ENCODE results near the gene KRT6C. TPM values are rescaled to one million over a fixed set of nuclear protein-coding genes. Genes with fewer than 3 reads are reported as not detected.

The KRT6C gene
- total and polyA plus RNA-seq, 3 experiments from 2014 or later = not detected

GRCh38 chr12:52433501-52434080, 40.0 kb downstream of the KRT6C start:
- Mint-ChIP-seq H3K27ac (no peak overlapping the region), H3K36me3 (no peaks in the 10 kb centered on the region), H3K27me3 (peaks cover 18 to 65% of the 10 kb centered on the region in 2 donors), H3K9me3 (no peaks in the 10 kb centered on the region), H3K4me1 (no peaks in the 10 kb centered on the region), H3K4me3 (no peak overlapping the region)
- H3K4me3 ChIP-seq (ENCODE audit: low read length) = no peak overlapping the region
- H3K4me1 ChIP-seq (ENCODE audit: insufficient read depth, low read length) = no peaks in the 10 kb centered on the region
- POLR2A ChIA-PET = no interaction called here
- peaks cover 11% of the 10 kb centered on the region for H3K27me3 ChIP-seq (ENCODE audit: insufficient read depth, low read length, poor library complexity, severe bottlenecking)
- H3K9me3 ChIP-seq (ENCODE audit: low read length) = no peaks in the 10 kb centered on the region
- CTCF ChIA-PET = no interaction called here
- H3K27ac ChIP-seq (ENCODE audit: low read depth, low read length) = no peak overlapping the region
- no peaks in the 10 kb centered on the region for H3K36me3 ChIP-seq (ENCODE audit: insufficient read depth, low read length)
- DNase-seq = no peak

DNA sequence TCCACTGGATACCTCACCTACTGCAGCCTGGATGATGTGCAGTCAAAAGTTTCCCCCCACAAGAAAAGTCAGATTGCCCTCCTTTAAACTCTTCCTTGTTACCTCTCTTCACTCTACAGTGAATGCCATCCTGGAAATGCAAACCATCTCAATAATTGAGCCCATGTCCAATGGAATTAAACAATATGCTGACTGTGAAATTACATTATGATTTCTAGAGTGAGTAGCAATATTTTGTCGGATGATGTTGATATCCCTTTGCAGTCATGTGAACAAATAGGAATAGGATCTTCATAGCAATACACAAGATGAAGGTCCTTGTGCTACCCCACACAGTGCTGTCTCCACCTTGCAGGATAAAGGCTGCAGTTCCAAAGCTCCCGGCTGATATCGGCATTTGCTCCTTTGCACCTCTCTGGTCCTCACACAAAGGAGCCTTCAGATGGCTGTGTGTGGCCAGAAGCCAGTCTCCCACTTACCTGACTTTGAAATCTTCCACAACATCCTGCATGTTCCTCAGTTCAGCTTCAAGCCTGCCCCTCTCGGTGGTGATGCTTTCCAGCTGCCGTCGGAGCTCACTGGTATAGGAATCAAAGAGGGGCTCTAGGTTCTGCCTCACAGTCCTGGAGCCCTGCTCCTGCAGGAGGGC, 40.9 kb downstream of the KRT6C start:
- Mint-ChIP-seq H3K27me3 (peaks cover 18 to 65% of the 10 kb centered on the region in 2 donors), H3K4me1 (no peaks in the 10 kb centered on the region), H3K9me3 (no peaks in the 10 kb centered on the region), H3K4me3 (no peak overlapping the region), H3K36me3 (no peaks in the 10 kb centered on the region), H3K27ac (no peak overlapping the region)
- H3K4me1 ChIP-seq (ENCODE audit: insufficient read depth, low read length) = no peaks in the 10 kb centered on the region
- no peak overlapping the region for H3K27ac ChIP-seq (ENCODE audit: low read depth, low read length)
- H3K36me3 ChIP-seq (ENCODE audit: insufficient read depth, low read length) = no peaks in the 10 kb centered on the region
- H3K9me3 ChIP-seq (ENCODE audit: low read length) = no peaks in the 10 kb centered on the region
- CTCF ChIA-PET = no interaction called here
- DNase-seq = no peak
- H3K4me3 ChIP-seq (ENCODE audit: low read length) = no peak overlapping the region
- H3K27me3 ChIP-seq (ENCODE audit: insufficient read depth, low read length, poor library complexity, severe bottlenecking) = peaks cover 11% of the 10 kb centered on the region
- POLR2A ChIA-PET = no interaction called here

GRCh38 chr12:52428121-52428520, 45.5 kb downstream of the KRT6C start:
- Histone ChIP-seq H3K9me3 (ENCODE audit: low read length) (no peaks in the 10 kb centered on the region), H3K4me1 (ENCODE audit: insufficient read depth, low read length) (no peaks in the 10 kb centered on the region), H3K27me3 (ENCODE audit: insufficient read depth, low read length, poor library complexity, severe bottlenecking) (peaks cover 11% of the 10 kb centered on the region), H3K36me3 (ENCODE audit: insufficient read depth, low read length) (no peaks in the 10 kb centered on the region), H3K27ac (ENCODE audit: low read depth, low read length) (no peak overlapping the region), H3K4me3 (ENCODE audit: low read length) (no peak overlapping the region)
- POLR2A ChIA-PET = no interaction called here
- no peaks in the 10 kb centered on the region for H3K4me1 Mint-ChIP-seq
- DNase-seq = no peak
- H3K4me3 Mint-ChIP-seq = no peak overlapping the region
- no peak overlapping the region for H3K27ac Mint-ChIP-seq
- no peaks in the 10 kb centered on the region for H3K9me3 Mint-ChIP-seq
- H3K27me3 Mint-ChIP-seq = peaks cover 18 to 51% of the 10 kb centered on the region in 2 donors
- CTCF ChIA-PET = interaction anchor here (1.2 kb wide), 1 partner anchor 14 kb away, joined by 5 read pairs; no protein-coding TSS in a partner anchor
- no peaks in the 10 kb centered on the region for H3K36me3 Mint-ChIP-seq

DNA sequence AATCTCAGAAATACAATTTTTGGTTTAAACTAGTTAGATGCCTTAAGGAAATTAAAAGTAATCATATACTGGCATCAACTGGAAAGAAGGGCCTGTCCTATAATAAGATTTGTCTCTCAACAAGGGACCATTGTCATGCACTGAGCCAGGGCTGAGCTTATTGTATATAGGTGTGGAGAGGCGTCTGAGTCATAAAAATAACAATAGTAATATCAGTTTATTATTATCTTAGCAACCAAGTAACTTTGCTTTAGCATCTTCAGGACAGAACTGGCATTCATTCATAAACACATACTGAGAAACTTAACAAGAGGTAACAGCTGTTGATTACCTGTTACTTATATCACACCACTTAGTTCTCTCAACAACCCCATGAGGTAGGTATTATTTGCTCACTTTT, 46.5 kb downstream of the KRT6C start:
- Mint-ChIP-seq H3K36me3 (no peaks in the 10 kb centered on the region), H3K27me3 (peaks cover 13 to 50% of the 10 kb centered on the region in 2 donors), H3K4me3 (no peak overlapping the region), H3K4me1 (no peaks in the 10 kb centered on the region), H3K27ac (no peak overlapping the region), H3K9me3 (no peaks in the 10 kb centered on the region)
- no peaks in the 10 kb centered on the region for H3K9me3 ChIP-seq (ENCODE audit: low read length)
- no peak overlapping the region for H3K4me3 ChIP-seq (ENCODE audit: low read length)
- no peak overlapping the region for H3K27ac ChIP-seq (ENCODE audit: low read depth, low read length)
- CTCF ChIA-PET = interaction anchor here (1.2 kb wide), 1 partner anchor 13 kb away, joined by 5 read pairs; no protein-coding TSS in a partner anchor
- peaks cover 11% of the 10 kb centered on the region for H3K27me3 ChIP-seq (ENCODE audit: insufficient read depth, low read length, poor library complexity, severe bottlenecking)
- no peaks in the 10 kb centered on the region for H3K36me3 ChIP-seq (ENCODE audit: insufficient read depth, low read length)
- DNase-seq = no peak
- H3K4me1 ChIP-seq (ENCODE audit: insufficient read depth, low read length) = no peaks in the 10 kb centered on the region
- POLR2A ChIA-PET = no interaction called here

GRCh38 chr12:52426034-52426433, 47.6 kb downstream of the KRT6C start:
- Mint-ChIP-seq H3K9me3 (no peaks in the 10 kb centered on the region), H3K4me3 (no peak overlapping the region), H3K27me3 (peaks cover 14 to 52% of the 10 kb centered on the region in 2 donors), H3K4me1 (no peaks in the 10 kb centered on the region), H3K27ac (no peak overlapping the region), H3K36me3 (no peaks in the 10 kb centered on the region)
- Histone ChIP-seq H3K36me3 (ENCODE audit: insufficient read depth, low read length) (no peaks in the 10 kb centered on the region), H3K27me3 (ENCODE audit: insufficient read depth, low read length, poor library complexity, severe bottlenecking) (peaks cover 3% of the 10 kb centered on the region), H3K4me1 (ENCODE audit: insufficient read depth, low read length) (no peaks in the 10 kb centered on the region), H3K9me3 (ENCODE audit: low read length) (no peaks in the 10 kb centered on the region), H3K27ac (ENCODE audit: low read depth, low read length) (no peak overlapping the region), H3K4me3 (ENCODE audit: low read length) (no peak overlapping the region)
- ChIA-PET POLR2A (no interaction called here), CTCF (no interaction called here)
- DNase-seq = no peak

GRCh38 chr12:52425466-52425865, 48.1 kb downstream of the KRT6C start:
- H3K27me3 ChIP-seq (ENCODE audit: insufficient read depth, low read length, poor library complexity, severe bottlenecking) = no peaks in the 10 kb centered on the region
- no peaks in the 10 kb centered on the region for H3K36me3 ChIP-seq (ENCODE audit: insufficient read depth, low read length)
- CTCF ChIA-PET = no interaction called here
- no peak for DNase-seq
- no peak overlapping the region for H3K4me3 ChIP-seq (ENCODE audit: low read length)
- H3K9me3 Mint-ChIP-seq = no peaks in the 10 kb centered on the region
- no peaks in the 10 kb centered on the region for H3K9me3 ChIP-seq (ENCODE audit: low read length)
- no peak overlapping the region for H3K4me3 Mint-ChIP-seq
- peaks cover 14 to 47% of the 10 kb centered on the region in 2 donors for H3K27me3 Mint-ChIP-seq
- H3K4me1 ChIP-seq (ENCODE audit: insufficient read depth, low read length) = no peaks in the 10 kb centered on the region
- no peak overlapping the region for H3K27ac Mint-ChIP-seq
- no peaks in the 10 kb centered on the region for H3K4me1 Mint-ChIP-seq
- no peak overlapping the region for H3K27ac ChIP-seq (ENCODE audit: low read depth, low read length)
- POLR2A ChIA-PET = no interaction called here
- no peaks in the 10 kb centered on the region for H3K36me3 Mint-ChIP-seq

GRCh38 chr12:52423661-52424500, 49.7 kb downstream of the KRT6C start:
- H3K4me3 ChIP-seq (ENCODE audit: low read length) = no peak overlapping the region
- peak overlapping the region in 1 of 8 donors; percentile 88 for H3K27ac Mint-ChIP-seq
- H3K27ac ChIP-seq (ENCODE audit: low read depth, low read length) = no peak overlapping the region
- no peaks in the 10 kb centered on the region for H3K9me3 Mint-ChIP-seq
- CTCF ChIA-PET = no interaction called here
- no peaks in the 10 kb centered on the region for H3K9me3 ChIP-seq (ENCODE audit: low read length)
- H3K4me3 Mint-ChIP-seq = no peak overlapping the region
- H3K4me1 ChIP-seq (ENCODE audit: insufficient read depth, low read length) = no peaks in the 10 kb centered on the region
- H3K27me3 Mint-ChIP-seq = peaks cover 14 to 38% of the 10 kb centered on the region in 2 donors
- H3K27me3 ChIP-seq (ENCODE audit: insufficient read depth, low read length, poor library complexity, severe bottlenecking) = no peaks in the 10 kb centered on the region
- POLR2A ChIA-PET = no interaction called here
- H3K4me1 Mint-ChIP-seq = no peaks in the 10 kb centered on the region
- no peaks in the 10 kb centered on the region for H3K36me3 ChIP-seq (ENCODE audit: insufficient read depth, low read length)
- no peak for DNase-seq
- H3K36me3 Mint-ChIP-seq = no peaks in the 10 kb centered on the region

GRCh38 chr12:52423035-52423434, 50.6 kb downstream of the KRT6C start:
- no peaks in the 10 kb centered on the region for H3K9me3 ChIP-seq (ENCODE audit: low read length)
- Mint-ChIP-seq H3K4me1 (no peaks in the 10 kb centered on the region), H3K9me3 (no peaks in the 10 kb centered on the region), H3K27ac (no peak overlapping the region), H3K4me3 (no peak overlapping the region), H3K27me3 (peaks cover 12 to 34% of the 10 kb centered on the region in 2 donors), H3K36me3 (no peaks in the 10 kb centered on the region)
- DNase-seq = no peak
- H3K4me1 ChIP-seq (ENCODE audit: insufficient read depth, low read length) = no peaks in the 10 kb centered on the region
- H3K4me3 ChIP-seq (ENCODE audit: low read length) = no peak overlapping the region
- ChIA-PET POLR2A (no interaction called here), CTCF (no interaction called here)
- H3K27ac ChIP-seq (ENCODE audit: low read depth, low read length) = no peak overlapping the region
- no peaks in the 10 kb centered on the region for H3K27me3 ChIP-seq (ENCODE audit: insufficient read depth, low read length, poor library complexity, severe bottlenecking)
- H3K36me3 ChIP-seq (ENCODE audit: insufficient read depth, low read length) = no peaks in the 10 kb centered on the region
